Stimulated activated naive CD4-positive, alpha-beta T cell treated with Interleukin-2 at 50 U/mL for 16 hours (primary cell): ENCODE data around the gene CDK6.

Experiments used
- DNase-seq: peaks from one replicate; lab custom pipeline; 2025; lab: John Stamatoyannopoulos, UW

CDK6 gene

GRCh38 chr7:92793656-92794205 lies 42.6 kb downstream of the CDK6 start:
- no peak for DNase-seq

DNA sequence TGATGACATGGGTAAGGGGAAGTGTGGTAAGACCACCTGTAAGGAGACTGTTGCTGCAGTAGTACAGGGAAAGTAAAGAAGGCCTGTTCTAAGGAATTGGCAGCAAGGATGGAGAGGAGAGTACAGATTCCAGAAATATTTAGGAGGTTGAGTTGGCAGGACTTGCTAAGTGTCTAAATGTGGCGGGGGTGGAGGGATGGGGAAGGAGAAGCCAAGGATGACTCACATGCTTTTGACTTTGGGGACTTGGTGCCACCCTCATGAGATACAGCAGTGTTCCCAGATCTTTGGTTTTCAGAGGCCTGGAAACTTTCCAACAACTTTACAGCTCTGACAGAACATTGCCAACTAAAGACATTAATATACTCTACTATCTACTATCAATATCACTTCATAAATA lies 45.4 kb downstream of the CDK6 start:
- DNase-seq, result no peak

- no peak for DNase-seq
Observed at GRCh38 chr7:92788559-92789183, 47.7 kb downstream of the CDK6 start.

- DNase-seq, result no peak
Observed at GRCh38 chr7:92785923-92786322, 50.5 kb downstream of the CDK6 start.

DNA sequence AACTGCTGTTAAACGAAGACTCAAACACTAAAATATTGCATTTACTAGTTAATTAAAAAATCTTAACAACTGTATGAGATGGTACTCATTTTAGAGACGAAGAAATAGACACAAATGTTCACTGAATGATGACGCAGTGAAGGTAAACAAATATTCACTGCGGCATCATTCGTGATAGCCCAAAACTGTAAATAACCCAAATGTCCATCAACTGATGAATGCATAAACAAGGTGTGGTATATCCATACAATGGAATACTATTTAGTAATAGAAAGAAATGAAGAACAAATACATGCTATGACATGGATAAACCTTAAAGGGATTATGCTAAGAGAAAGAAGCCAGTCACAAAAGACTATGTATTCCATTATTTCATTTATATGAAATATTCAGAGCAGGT lies 51.4 kb downstream of the CDK6 start:
- DNase-seq, result no peak

DNA sequence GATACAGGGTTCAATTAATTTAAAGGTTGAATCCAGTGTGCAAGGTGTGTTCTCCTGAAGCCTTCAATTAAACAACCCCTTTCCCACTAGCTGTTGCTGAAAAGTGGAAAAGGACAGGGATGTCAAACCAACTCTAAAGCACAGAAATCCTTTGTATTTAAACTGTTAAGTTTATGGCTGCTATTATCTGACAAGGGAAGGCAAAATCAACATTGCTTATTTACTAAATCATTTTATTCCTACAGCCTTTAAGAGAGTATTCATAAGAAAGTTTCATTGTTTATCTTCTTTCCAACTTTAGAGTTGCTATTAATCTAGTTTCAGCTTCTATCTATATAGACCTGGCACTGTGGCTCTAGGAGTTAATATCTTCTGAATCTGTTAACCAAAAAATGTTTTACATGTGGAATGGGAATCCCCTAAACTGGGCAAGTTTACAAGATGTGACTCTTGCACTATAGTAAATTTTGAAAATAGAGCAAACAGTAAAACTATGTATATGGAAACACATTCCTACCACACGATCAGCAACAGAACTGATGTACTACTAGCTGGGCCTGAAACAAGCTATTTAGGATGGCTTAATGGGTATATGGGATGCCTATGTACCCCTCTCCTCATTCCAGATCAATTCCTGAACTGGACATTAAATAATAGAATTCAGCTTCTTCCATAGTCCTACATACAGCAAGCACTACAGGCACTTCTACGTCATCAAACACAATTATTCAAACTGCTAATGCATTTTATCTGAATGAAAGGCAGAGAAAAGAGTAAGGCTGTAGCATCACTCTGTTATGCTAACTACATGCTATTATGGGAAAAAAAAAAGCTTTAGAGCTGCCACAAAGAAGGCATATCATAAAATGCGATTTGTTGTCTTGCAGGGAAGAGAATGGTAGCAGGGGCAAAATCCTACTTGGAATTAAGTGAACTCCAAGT lies 52.8 kb downstream of the CDK6 start:
- DNase-seq, result no peak

DNA sequence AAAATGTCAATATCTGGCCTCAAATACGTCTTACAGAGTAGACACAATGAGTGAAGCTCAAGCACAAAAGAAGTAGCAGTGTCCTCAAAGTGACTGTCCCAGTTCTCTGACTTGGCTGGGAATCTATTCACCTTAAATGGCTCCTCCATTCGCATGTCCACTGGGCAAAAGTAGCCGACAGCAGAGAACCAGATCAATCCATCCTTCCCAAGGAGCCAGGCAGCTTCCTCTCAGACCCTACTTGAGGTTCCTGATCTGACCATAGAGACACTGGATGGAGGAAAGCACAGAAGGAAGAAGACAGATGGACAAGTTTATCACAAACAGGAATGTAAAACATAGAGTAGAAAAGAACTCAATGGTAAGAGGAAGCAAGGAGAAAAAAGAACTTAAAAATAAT lies 53.5 kb downstream of the CDK6 start:
- no peak for DNase-seq

DNA sequence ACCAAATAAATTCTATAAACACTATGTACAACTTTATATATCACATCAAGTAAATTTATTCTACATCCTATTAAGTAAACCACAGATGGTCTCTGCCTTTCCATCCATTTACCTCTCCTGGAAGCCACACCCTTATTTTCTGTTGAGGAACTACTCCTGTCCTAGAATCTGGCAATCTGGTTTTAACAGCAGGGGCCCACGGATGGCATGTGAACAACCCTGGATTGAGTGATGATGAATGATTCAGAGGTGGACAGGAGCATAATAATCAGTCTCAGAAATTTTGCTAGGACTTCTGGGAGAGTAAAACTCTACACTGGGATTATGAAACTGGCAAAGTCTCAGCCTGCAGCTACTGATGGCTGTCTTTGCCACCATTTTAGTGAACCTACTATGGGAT lies 54.1 kb downstream of the CDK6 start:
- no peak for DNase-seq

GRCh38 chr7:92781117-92781720 lies 55.2 kb downstream of the CDK6 start:
- no peak for DNase-seq

DNA sequence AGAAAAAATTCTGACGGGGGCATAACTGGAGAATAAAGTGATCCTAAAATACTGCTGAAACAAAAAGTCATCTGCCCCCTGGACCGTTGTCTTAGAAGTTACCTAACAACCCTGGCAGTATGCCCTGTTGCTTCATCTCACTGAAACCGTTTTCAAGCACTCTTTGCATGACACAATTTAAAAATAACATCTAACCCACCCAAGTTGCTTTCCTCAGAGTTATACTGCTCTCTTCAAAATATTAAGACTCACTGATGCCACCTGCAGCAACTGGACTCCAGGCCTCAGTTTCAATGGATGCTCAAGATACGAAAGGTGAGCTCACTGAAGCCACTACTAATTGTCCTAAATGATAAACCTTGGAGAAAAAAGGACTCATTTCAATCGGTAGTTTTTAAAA lies 57.4 kb downstream of the CDK6 start:
- no peak for DNase-seq

DNA sequence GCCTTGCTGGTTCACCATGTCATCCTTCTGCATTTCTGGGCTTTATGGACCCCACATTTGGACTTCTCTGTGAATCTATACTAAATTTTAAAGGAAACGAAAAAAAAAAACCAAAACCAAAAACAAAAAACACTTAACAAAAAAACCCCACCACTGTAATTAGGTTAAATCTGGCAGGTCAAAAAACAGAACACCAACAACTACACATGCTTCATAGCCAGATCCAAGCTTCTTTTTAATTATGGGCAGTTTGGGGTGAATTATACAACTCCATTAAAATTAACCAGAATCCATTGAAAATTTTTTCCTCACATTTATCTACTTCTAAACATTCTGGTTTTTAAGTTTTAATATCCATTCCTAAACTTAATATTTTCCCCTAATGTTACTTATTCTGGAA lies 58.4 kb downstream of the CDK6 start:
- no peak for DNase-seq

- no peak for DNase-seq
Observed at GRCh38 chr7:92773808-92774207, 62.6 kb downstream of the CDK6 start.

GRCh38 chr7:92769844-92770243 lies 66.5 kb downstream of the CDK6 start:
- DNase-seq, result no peak

GRCh38 chr7:92769394-92769699 lies 67.0 kb downstream of the CDK6 start:
- DNase-seq, result no peak

DNA sequence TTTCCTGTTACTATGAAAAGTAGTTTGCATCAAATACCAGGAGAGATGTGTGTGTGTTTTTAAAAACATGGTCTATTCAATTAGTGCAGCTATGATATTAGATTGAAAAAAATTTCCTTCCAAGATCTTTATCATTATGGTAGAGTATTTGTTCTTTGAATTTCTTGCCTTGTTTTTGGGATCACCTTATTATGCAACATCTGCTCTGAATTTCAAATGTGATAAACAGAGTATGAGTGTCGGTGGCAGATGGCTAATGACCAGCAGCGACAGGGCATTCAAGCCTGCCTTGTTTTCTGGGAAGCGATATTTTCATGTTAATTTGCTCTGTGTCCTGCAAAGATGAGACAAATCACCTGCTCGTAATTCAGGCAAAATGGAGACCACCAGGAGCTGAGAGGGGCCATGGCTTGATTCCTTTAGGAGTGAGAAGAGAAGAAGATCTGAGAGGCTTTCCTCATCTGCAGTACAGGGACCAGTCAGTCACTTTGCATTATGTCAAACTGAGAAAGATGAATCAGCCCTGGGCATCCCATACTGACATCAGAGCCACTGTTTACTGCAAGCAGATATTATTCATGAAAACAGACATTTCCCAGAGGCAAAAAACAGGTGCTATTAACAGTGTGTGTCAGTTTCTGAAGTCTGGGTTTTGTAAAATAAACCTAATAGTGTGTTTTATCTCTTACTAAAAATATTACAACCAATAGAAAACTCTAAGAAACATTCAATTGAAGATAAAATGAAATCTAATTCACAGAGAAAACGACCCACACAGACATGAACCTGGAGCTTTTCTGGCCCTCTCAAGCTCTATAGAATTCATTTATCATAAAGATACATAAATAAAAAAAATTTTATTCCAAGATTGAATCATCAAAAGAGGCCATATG lies 67.6 kb downstream of the CDK6 start:
- peak; percentile 9 for DNase-seq

- DNase-seq, result no peak
Observed at GRCh38 chr7:92767437-92767836, 68.9 kb downstream of the CDK6 start.

- no peak for DNase-seq
Observed at GRCh38 chr7:92766461-92767003, 69.8 kb downstream of the CDK6 start.

DNA sequence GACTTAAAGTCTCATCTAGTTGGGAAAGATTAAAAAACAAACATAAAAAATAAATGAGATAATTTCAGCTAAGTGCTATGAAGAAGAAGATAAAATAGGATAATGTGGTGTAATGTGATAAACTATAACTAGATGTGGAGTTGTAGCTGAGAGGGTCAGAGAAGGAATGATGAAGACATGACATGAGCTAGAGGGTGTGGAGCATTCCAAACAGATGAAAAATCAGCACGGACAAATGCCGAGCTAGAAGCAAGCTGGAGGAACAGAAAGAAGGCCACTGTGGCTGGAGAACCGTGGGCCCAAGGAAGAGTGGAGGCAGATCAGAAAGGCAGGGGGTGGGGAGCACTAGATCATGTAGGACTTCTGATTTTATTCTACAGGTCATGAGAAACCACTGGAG lies 70.6 kb downstream of the CDK6 start:
- DNase-seq, result no peak

GRCh38 chr7:92763636-92764423 lies 72.5 kb downstream of the CDK6 start:
- no peak for DNase-seq

GRCh38 chr7:92762851-92763250 lies 73.5 kb downstream of the CDK6 start:
- DNase-seq, result no peak
